NB4 (cell line): ENCODE results near the gene CNTNAP2.

ENCODE experiments used
- DNase-seq: peaks from one replicate; pipeline ENCODE4 v3.0.0; 2010; ENCODE audit warnings: low read depth
- H3K4me3 ChIP-seq: one replicate; pipeline ENCODE4 v1.5.1; 2011; ENCODE audit warnings: mild to moderate bottlenecking, low read depth, low read length, moderate library complexity
- CTCF ChIP-seq: IDR thresholded peaks from one replicate; pipeline ENCODE4 v1.5.1; 2012; ENCODE audit warnings: low read depth, low read length
- MAX ChIP-seq: IDR thresholded peaks from 2 replicates; pipeline ENCODE4 v1.6.1; 2011; ENCODE audit warnings: low read depth, low read length
- MYC ChIP-seq: IDR thresholded peaks from 2 replicates; pipeline ENCODE4 v1.6.1; 2011; ENCODE audit warnings: low read depth, low read length
- POLR2A ChIP-seq: IDR thresholded peaks from 2 replicates; pipeline ENCODE4 v1.6.1; 2011; ENCODE audit warnings: mild to moderate bottlenecking; ENCODE audit not compliant: insufficient read length; ENCODE audit errors: extremely low read depth

CNTNAP2 gene

GRCh38 chr7:146661929-146662328 lies 545.3 kb downstream of the CNTNAP2 start:
- no peak overlapping the region for H3K4me3 ChIP-seq
- TF ChIP-seq MAX (no peak), POLR2A (no peak), CTCF (no peak), MYC (no peak)

GRCh38 chr7:146665023-146665422 lies 548.4 kb downstream of the CNTNAP2 start:
- no peak overlapping the region for H3K4me3 ChIP-seq
- no peak for TF ChIP-seq POLR2A
- TF ChIP-seq CTCF: no peak
- no peak for DNase-seq

More at GRCh38 chr7:146661929-146662328, 545.3 kb downstream of the CNTNAP2 start:
- no peak for DNase-seq

GRCh38 chr7:146670532-146670931 lies 553.9 kb downstream of the CNTNAP2 start:
- H3K4me3 ChIP-seq: no peak overlapping the region
- DNase-seq: no peak
- TF ChIP-seq POLR2A: no peak
- no peak for TF ChIP-seq MAX
- no peak for TF ChIP-seq CTCF
- no peak for TF ChIP-seq MYC

GRCh38 chr7:146681487-146681886 lies 564.9 kb downstream of the CNTNAP2 start:
- H3K4me3 ChIP-seq: no peak overlapping the region
- no peak for TF ChIP-seq MAX
- no peak for TF ChIP-seq CTCF
- no peak for TF ChIP-seq POLR2A
- no peak for TF ChIP-seq MYC
- no peak for DNase-seq

GRCh38 chr7:146683439-146683838 lies 566.8 kb downstream of the CNTNAP2 start:
- DNase-seq: no peak
- TF ChIP-seq CTCF (no peak), MYC (no peak), POLR2A (no peak), MAX (no peak)
- H3K4me3 ChIP-seq: no peak overlapping the region

GRCh38 chr7:146690987-146691386 lies 574.4 kb downstream of the CNTNAP2 start:
- DNase-seq: no peak
- no peak for TF ChIP-seq CTCF
- no peak for TF ChIP-seq POLR2A
- TF ChIP-seq MYC: no peak
- no peak for TF ChIP-seq MAX
- H3K4me3 ChIP-seq: no peak overlapping the region
